RKO (cell line): ENCODE data around the gene PLK5.
"Not testable (repeated sequence)": the region's sequence is repeated elsewhere in the genome, so short reads cannot be mapped to it uniquely, and the experiment has no call there.

Source experiments
- DNase-seq: peaks from one replicate; pipeline ENCODE4 v3.0.0-alpha.2; 2016; ENCODE audit warnings: low spot score

Gene PLK5

GRCh38 chr19:1525343-1525742 lies 1.5 kb downstream of the PLK5 start:
- no peak for DNase-seq

GRCh38 chr19:1526066-1526778 lies 2.3 kb downstream of the PLK5 start:
- DNase-seq, result no peak

GRCh38 chr19:1526979-1527649 lies 3.2 kb downstream of the PLK5 start:
- DNase-seq, result no peak

- DNase-seq, result no peak
These were observed 3.9 kb downstream of the PLK5 start for GRCh38 chr19:1527650-1528309.

DNA sequence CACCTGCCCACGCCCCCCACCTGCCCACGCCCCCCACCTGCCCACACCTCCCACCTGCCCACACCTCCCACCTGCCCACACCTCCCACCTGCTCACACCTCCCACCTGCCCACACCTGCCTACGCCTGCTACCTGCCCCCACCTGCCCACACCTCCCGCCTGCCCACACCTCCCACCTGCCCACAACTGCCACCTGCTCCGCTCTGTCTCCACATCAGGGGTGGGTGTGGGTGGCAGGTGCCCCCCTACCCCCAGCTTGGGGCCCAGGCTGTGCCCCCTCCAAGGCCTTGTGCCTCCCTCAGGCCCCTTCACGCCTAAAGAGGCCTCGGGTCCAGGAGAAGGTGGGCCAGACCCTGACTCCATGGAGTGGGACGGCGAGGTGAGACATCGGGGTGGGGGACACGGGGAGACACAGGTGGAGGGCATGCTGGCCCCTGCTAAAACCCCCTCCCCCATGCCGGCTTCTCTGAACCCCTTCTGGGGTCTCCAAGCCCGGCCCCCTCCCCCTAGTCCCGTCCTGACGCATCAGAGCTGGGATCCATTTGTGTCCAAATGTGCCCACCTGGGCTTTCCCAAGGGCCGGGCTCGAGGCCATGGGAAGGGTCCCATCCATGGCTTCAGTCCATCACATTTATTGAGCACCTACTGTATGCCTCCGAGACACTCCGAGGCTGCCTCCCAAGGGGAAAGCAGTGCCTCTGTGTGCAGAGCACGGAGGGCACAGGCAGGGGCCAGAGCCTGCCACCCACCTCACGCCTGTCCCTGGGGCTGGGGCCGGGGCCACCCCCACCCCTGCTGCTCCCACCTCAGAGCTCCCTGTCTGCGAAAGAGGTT lies 4.9 kb downstream of the PLK5 start:
- DNase-seq, result no peak

- DNase-seq, result no peak
These were observed 5.5 kb downstream of the PLK5 start for GRCh38 chr19:1529430-1529816.

GRCh38 chr19:1530856-1531255 lies 7.0 kb downstream of the PLK5 start:
- not testable (repeated sequence) for DNase-seq

DNA sequence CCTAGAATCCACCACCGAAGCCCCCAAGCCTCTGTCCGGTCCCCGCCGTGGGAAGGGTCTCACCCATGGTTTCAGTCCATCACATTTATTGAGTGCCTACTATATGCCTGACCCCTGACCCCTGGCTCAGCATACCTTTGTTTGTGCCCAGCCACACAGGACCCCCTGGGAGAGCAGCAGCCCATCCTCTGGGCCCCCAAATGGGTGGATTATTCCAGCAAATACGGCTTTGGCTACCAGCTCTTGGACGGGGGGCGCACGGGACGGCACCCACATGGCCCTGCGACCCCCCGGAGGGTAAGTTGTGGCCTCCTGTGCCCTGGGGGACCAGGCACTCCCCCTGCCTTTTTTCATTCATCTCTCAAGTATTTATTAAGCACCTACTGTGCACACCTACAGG lies 7.7 kb downstream of the PLK5 start:
- DNase-seq, result no peak

DNA sequence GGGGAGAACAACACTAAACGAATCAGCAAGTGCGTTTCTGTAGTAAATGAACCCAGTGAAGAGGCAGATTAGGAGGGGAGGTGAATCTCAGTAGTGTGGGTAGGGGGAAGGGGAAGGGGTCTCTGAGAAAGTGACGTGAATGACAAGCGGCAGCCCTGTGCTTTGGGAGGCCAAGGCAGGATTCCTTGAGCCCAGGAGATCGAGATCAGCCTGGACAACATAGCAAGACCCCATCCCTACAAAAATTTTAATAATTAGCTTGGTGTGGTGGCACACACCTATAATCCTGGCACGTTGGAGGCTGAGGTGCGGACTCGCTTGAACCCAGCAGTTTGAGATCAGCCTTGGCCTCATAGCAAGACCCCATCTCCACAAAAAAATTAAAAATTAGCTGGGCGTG lies 8.1 kb downstream of the PLK5 start:
- DNase-seq, result no peak

GRCh38 chr19:1533510-1534150 lies 9.8 kb downstream of the PLK5 start:
- DNase-seq, result no peak

- DNase-seq, result no peak
These were observed 11.1 kb downstream of the PLK5 start for GRCh38 chr19:1534972-1535371.

DNA sequence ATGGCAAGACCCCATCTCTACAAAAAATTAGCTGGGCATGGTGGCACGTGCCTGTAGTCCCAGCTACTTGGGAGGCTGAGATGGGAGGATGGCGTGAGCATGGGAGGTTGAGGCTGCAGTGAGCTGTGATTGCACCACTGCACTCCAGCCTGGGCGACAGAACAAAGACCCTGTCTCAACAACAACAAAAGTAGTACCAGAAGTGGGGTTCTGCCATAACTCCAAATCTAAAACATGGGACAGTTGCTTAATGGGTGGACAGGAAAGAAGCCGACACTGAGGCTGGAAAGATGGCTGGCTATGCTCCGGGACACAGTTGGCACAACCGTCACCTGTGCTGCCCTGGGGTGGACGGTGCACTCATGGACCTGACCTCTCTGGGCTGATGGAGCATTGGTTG lies 11.8 kb downstream of the PLK5 start:
- not testable (repeated sequence) for DNase-seq

DNA sequence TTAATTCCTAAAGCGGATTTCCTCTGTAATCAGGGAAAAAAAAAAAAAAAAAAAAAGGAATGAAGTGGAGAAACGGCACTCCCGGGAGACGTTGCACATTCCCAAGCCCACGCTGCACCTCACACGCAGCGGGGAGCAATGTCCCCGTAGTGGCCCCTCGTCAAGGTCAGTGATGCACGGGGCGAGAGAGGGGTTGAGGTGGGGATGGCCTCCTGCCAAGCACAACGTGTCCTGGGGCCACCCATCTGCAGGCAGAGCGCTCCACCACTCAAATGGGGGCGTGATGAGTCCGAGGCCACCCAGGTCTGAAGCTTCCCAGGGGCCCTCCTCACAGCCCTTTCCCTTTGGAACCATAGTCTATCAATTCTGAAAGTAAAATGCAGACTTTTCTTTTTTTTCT lies 15.1 kb downstream of the PLK5 start:
- DNase-seq, result no peak

DNA sequence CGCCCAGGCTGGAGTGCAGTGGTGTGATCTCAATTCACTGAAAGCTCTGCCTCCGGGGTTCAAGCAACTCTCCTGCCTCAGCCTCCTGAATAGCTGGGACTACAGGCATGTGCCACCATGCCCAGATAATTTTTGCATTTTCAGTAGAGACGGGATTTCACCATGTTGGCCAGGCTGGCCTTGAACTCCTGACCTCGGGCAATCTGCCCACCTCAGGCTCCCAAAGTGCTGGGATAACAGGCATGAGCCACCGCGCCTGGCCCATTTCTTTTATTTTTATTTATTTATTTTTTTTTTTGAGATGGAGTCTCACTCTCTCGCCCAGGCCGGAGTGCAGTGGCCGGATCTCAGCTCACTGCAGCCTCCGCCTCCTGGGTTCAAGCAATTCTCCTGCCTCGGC lies 15.9 kb downstream of the PLK5 start:
- not testable (repeated sequence) for DNase-seq

DNA sequence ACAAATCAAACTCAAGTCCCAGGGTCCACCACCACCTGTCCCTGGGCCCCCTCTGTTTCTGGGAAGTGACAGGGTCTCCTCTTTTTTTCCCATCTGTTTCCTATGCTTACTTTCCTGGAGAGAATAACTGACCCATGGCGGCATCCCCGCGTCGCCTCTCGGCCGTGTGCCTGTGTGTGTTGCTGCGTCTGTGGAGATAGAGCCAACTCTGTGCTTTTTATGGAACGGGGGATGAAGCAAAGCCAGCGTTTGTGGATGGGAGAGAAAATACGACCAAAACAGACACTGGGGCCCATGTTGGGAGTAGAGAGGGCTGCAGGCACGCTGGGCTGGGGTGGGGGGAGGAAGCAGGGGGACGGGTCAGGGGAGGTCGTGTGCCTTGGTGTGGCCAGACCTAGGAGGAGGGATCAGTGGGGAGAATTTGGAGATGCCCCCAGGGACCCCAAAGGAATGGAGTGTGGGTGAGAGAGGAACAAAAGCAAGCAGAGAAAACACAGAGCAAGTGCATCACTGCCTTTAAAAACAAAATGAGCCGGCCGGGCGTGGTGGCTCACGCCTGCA lies 16.6 kb downstream of the PLK5 start:
- DNase-seq, result no peak

- no peak for DNase-seq
These were observed 25.6 kb downstream of the PLK5 start for GRCh38 chr19:1549332-1549945.

GRCh38 chr19:1551068-1552040 lies 27.5 kb downstream of the PLK5 start:
- DNase-seq, result no peak

GRCh38 chr19:1553415-1553814 lies 29.5 kb downstream of the PLK5 start:
- no peak for DNase-seq

- no peak for DNase-seq
These were observed 31.1 kb downstream of the PLK5 start for GRCh38 chr19:1554968-1555367.
